DOHH2 (cell line): ENCODE results near the gene RAB11FIP5.

Experiments
- CTCF ChIP-seq: fragments of 200-600 bp; sonication (generic); IDR thresholded peaks from one replicate; pipeline ENCODE4 v1.5.1; 2014; ENCODE audit warnings: antibody characterized with exemption, mild to moderate bottlenecking, low read depth, low read length; ENCODE audit not compliant: poor library complexity, severe bottlenecking
- EZH2phosphoT487 ChIP-seq: fragments of 200-600 bp; sonication (generic); IDR thresholded peaks from 2 replicates; pipeline ENCODE4 v1.6.1; 2017; ENCODE audit warnings: borderline replicate concordance, mild to moderate bottlenecking, antibody characterized with exemption, low read length, moderate library complexity, mixed read lengths

DNA sequence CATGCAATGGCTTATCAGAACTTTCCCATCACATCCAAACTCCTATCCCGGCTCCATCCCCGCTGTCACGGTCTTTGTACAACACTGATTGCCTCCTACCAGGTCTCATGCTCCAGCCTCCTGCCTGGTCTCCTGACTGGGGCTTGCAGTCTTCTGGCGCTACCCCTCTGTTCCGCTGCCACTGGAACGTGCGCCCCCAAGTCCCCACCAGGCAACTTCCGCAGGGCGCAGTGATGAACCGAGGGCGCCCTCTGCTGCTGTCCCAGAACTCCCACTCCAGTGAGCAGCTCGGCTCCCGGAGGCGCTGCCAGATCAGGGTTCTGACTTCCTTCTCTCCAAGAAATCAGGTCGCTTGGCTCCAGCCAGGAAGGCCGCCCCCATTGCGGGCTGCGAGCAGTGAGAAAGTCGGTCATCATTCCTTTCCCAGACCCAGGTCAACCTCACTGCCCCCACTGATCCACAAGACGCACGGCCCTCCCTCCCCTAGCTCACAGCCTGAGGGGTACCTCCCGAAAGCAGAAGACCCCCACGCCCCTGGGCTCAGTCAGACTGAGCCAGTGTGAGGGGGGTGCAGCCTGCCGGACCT, 43.9 kb upstream of the RAB11FIP5 start:
- TF ChIP-seq CTCF (peak; percentile 54), EZH2phosphoT487 (no peak)
